LNCaP clone FGC (cell line): ENCODE data around the gene KANK4.

Experiments
- DNase-seq: peaks from one replicate; pipeline ENCODE4 v3.0.0-alpha.2; 2011; ENCODE audit warnings: low read depth
- H3K4me3 ChIP-seq: 2 replicates; pipeline ENCODE4 v1.5.1; 2011; ENCODE audit warnings: mild to moderate bottlenecking, low read depth, low read length, control low read depth
- TF ChIP-seq, protein P1 (sequence below): IDR thresholded peaks from 2 replicates; pipeline ENCODE4 v1.5.1; 2012; ENCODE audit warnings: mild to moderate bottlenecking; ENCODE audit not compliant: control insufficient read depth, insufficient read depth; ENCODE audit errors: extremely low read depth

KANK4 gene

DNA sequence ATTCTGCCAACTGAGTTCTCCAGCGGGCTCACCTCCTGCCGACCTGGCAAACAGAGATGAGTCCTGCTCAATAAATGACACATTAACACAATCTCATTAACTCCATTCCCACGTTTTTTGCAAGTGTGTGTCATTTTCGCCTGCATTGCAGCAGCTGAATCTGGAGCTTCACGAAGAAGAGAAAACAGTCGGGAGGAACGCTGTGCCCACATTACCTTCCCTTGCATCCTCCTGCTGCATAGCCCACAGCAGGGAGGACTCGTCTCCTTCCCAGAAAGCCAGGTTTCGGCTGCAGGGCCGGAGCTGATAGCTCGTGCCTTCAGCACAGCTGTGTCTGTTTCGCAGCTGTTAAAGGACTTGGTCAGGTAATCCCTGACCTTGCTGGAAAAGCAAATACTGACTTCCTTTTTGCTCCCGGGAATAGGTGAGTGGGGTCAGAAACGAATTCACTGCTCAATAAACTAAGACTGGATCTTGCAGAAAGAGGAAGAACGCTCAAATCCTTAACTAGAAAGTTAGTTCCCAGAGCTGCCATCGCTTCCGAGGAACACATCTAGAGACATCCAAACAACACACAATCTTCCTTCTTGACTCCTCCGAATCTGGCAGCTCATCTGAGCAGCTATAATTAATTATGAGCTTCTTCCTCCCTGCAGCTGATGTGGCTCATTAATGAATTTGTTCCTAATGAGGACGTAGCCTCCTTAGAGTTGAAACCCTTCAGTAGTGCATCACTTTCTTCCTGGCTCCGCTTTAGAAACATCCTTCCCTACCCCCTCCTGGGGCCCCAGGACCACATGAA is 33.0 kb downstream of the KANK4 start:
- no peak for DNase-seq
- TF ChIP-seq, protein P1, sequence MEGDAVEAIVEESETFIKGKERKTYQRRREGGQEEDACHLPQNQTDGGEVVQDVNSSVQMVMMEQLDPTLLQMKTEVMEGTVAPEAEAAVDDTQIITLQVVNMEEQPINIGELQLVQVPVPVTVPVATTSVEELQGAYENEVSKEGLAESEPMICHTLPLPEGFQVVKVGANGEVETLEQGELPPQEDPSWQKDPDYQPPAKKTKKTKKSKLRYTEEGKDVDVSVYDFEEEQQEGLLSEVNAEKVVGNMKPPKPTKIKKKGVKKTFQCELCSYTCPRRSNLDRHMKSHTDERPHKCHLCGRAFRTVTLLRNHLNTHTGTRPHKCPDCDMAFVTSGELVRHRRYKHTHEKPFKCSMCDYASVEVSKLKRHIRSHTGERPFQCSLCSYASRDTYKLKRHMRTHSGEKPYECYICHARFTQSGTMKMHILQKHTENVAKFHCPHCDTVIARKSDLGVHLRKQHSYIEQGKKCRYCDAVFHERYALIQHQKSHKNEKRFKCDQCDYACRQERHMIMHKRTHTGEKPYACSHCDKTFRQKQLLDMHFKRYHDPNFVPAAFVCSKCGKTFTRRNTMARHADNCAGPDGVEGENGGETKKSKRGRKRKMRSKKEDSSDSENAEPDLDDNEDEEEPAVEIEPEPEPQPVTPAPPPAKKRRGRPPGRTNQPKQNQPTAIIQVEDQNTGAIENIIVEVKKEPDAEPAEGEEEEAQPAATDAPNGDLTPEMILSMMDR = no peak
- peak overlapping the region; percentile 34 for H3K4me3 ChIP-seq

GRCh38 chr1:62285440-62285839 is 33.8 kb downstream of the KANK4 start:
- no peak for DNase-seq
- 0 out of 2 replicates have a peak overlapping the region, but pooled peaks have one; percentile 34 for H3K4me3 ChIP-seq
- TF ChIP-seq, protein P1 = no peak

- no peak overlapping the region for H3K4me3 ChIP-seq
- DNase-seq = no peak
- TF ChIP-seq, protein P1 = no peak
Observed at GRCh38 chr1:62283986-62284385, 35.2 kb downstream of the KANK4 start.

DNA sequence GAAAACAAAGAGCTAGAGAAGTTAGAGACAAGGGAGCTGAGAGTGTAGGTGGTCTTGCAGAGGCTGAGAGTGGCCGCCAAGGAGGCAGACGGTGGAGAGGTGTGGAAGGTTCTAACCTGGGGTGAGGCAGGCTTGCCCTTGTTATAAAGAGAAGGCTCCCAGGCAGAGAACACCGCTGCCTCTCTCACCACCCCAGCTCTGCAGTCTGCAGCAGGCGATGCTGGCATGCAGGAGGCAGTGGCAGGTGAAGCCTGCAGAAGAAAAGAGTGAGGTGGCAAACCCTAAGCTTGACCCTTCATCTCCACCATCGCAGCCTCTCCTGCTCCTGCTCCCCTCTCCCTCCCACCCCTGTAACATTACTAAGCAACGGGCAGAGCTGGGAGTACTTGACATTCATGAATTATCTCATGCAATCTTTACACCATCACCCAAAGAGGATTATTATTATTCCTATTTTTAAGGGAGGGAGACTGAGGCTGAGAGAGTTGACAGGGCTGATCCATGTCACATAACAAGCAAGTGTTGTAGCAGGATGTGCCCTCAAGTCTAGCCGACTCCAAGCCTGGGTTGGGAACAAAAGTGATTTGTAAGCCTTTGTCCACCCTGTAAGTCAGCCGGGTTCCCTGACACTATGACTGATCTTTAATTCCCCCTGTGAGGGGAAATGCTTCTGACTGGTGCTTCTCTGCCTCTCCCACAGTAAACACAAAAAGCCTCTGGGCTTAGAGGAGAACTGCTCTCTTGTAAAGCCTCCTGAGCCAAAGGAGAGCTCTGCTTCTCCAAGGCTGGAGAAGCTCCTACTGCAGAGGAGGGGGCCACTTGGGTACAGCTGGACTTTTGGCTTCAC is 36.1 kb downstream of the KANK4 start:
- H3K4me3 ChIP-seq = no peak overlapping the region
- TF ChIP-seq, protein P1 = no peak
- DNase-seq = no peak

DNA sequence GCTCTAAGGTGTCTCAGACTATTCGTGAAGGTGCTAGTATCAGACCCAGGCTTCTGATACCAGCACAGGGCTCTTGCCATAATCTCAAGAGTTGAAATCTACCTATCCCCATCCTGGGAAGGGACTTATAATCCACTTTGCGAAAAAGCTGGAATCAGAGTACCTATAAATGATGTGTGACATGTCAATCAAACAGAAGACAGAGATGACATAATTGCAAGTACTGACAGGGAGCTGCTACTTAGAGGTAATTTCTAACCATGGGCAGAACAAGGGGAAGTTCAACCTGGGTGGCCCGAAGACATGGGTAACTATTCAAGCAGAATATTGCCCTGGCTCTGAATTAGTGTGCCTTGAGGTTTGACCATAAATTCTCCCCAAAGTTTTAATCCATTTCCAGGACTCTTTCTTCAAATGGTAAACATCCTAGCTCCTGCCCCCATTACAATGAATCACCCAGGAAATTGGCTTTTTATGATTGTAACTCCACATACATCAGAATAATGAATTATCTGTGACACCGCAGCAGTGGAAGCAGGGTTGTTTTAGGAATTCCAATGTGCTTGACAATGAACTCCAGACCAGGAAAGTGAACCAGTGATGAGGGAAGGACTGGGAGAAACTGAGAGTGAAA is 37.2 kb downstream of the KANK4 start:
- TF ChIP-seq, protein P1 = no peak
- DNase-seq = no peak
- H3K4me3 ChIP-seq = no peak overlapping the region

DNA sequence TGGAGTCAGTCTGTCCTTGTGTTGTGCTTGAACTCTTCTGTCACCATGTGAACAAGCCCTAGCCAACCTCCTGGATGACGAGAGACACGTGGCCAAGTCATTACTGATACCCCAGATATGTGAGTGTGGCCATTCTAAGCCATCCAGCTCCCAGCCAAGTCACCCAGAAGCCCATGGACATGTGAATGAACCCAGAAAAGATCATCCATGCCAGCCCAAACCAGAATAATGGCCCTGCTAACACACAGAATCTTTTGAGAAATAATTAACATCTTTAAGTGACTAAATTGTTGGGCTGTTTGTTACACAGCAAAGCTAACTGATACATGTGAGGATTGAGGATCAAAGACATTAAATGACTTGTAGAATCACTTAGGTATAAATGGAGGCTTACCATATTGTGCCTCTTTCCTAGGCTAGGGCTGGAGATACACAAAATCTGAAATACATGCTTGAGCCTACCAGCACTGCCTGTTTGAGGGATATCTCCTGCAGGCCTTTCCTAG is 38.2 kb downstream of the KANK4 start:
- no peak for DNase-seq
- H3K4me3 ChIP-seq = no peak overlapping the region
- TF ChIP-seq, protein P1 = no peak
